HepG2 (cell line): Measurements from ENCODE around the gene ARHGAP21. TPM values are rescaled to one million over a fixed set of nuclear protein-coding genes. Genes with fewer than 3 reads are reported as not detected.

Experiments
- BCL3 ChIP-seq: sonication (generic); formaldehyde crosslinking; IDR thresholded peaks from 2 replicates; pipeline ENCODE4 v1.5.1; 2020; ENCODE audit warnings: mild to moderate bottlenecking, missing genetic modification reagents, moderate library complexity
- DBP ChIP-seq: sonication (generic); formaldehyde crosslinking; IDR thresholded peaks from 2 replicates; pipeline ENCODE4 v1.4.0; 2020; ENCODE audit warnings: missing genetic modification reagents; ENCODE audit errors: not compliant biosample characterization
- ELK4 ChIP-seq: sonication (generic); formaldehyde crosslinking; IDR thresholded peaks from 2 replicates; pipeline ENCODE4 v1.9.0; 2021; ENCODE audit warnings: missing genetic modification reagents, borderline replicate concordance
- FOXK1 ChIP-seq: sonication (generic); formaldehyde crosslinking; IDR thresholded peaks from 2 replicates; pipeline ENCODE4 v1.4.0; 2020; ENCODE audit warnings: low read depth, missing genetic modification reagents, borderline replicate concordance
- FOXK2 ChIP-seq: fragments of 450-650 bp; IDR thresholded peaks from 2 replicates; pipeline ENCODE4 v1.6.1; 2016
- FOXO4 ChIP-seq: sonication (generic); formaldehyde crosslinking; conservative IDR thresholded peaks from 2 replicates; pipeline ENCODE4 v1.8.1; 2023; ENCODE audit warnings: missing genetic modification reagents
- HDAC2 ChIP-seq: sonication (generic); formaldehyde crosslinking; IDR thresholded peaks from 2 replicates; pipeline ENCODE4 v1.4.0; 2020; ENCODE audit warnings: missing genetic modification reagents
- HOXA3 ChIP-seq: sonication (generic); formaldehyde crosslinking; IDR thresholded peaks from 2 replicates; pipeline ENCODE4 v1.5.0; 2020; ENCODE audit warnings: missing genetic modification reagents
- KMT2A ChIP-seq: sonication (generic); formaldehyde crosslinking; IDR thresholded peaks from 2 replicates; pipeline ENCODE4 v1.4.0; 2020; ENCODE audit warnings: missing genetic modification reagents
- PRDM10 ChIP-seq: sonication (generic); formaldehyde crosslinking; IDR thresholded peaks from 2 replicates; pipeline ENCODE4 v1.4.0; 2020; ENCODE audit warnings: low read depth, missing genetic modification reagents
- SRSF1 ChIP-seq: fragments of 200-400 bp; formaldehyde crosslinking; optimal IDR thresholded peaks from 2 replicates; pipeline ENCODE3; 2017; ENCODE audit warnings: mild to moderate bottlenecking, low read depth, low read length, moderate library complexity
- TP53 ChIP-seq: sonication (generic); formaldehyde crosslinking; conservative IDR thresholded peaks from 2 replicates; pipeline ENCODE4 v1.4.0; 2020; ENCODE audit warnings: missing genetic modification reagents
- YY1 ChIP-seq: IDR thresholded peaks from 2 replicates; pipeline ENCODE4 v1.6.1; 2011; ENCODE audit warnings: low read length, low read depth, moderate library complexity, mild to moderate bottlenecking; ENCODE audit not compliant: insufficient read depth, insufficient replicate concordance
- ZBTB2 ChIP-seq: sonication (generic); formaldehyde crosslinking; IDR thresholded peaks from 2 replicates; pipeline ENCODE4 v1.8.0; 2022; ENCODE audit warnings: low read depth, missing genetic modification reagents
- ZFP90 ChIP-seq: sonication (generic); formaldehyde crosslinking; IDR thresholded peaks from 2 replicates; pipeline ENCODE4 v1.8.0; 2022; ENCODE audit warnings: missing genetic modification reagents, mild to moderate bottlenecking, inconsistent platforms, borderline replicate concordance
- ZIK1 ChIP-seq: sonication (generic); formaldehyde crosslinking; IDR thresholded peaks from 2 replicates; pipeline ENCODE4 v1.5.0; 2020; ENCODE audit warnings: mild to moderate bottlenecking, low read depth, missing genetic modification reagents, borderline replicate concordance
- ZNF326 ChIP-seq: sonication (generic); formaldehyde crosslinking; IDR thresholded peaks from 2 replicates; pipeline ENCODE4 v1.4.0; 2020; ENCODE audit warnings: missing genetic modification reagents, borderline replicate concordance
- ZNF552 ChIP-seq: sonication (generic); formaldehyde crosslinking; IDR thresholded peaks from 2 replicates; pipeline ENCODE4 v1.9.0; 2022; ENCODE audit warnings: missing genetic modification reagents, mild to moderate bottlenecking, borderline replicate concordance
- ZNF773 ChIP-seq: sonication (generic); formaldehyde crosslinking; IDR thresholded peaks from 2 replicates; pipeline ENCODE4 v1.4.0; 2020; ENCODE audit warnings: missing genetic modification reagents, borderline replicate concordance
- ZNF777 ChIP-seq: sonication (generic); formaldehyde crosslinking; IDR thresholded peaks from 2 replicates; pipeline ENCODE4 v1.4.0; 2020; ENCODE audit warnings: missing genetic modification reagents
- polyA plus RNA-seq, 8 experiments: library from polyadenylated mRNA; depleted of rRNA in 3 of 8; stranded (reverse) in 7 of 8; unstranded in 1 of 8; fragments of >200 nt; fragmentation: Illumina TruSeq in 4 of 8; extraction: Trizol in 4 of 8; gene quantifications; 2 replicates each; pipeline versions ENCODE4 v1.2.1 to v1.2.3, GENCODE V29; 2011 to 2016; ENCODE audit warnings: low read depth in 4 of 8, missing spikeins in 1 of 8, mixed read lengths in 1 of 8; ENCODE audit not compliant: insufficient read depth in 1 of 8
- total RNA-seq, 5 experiments: library from RNA; depleted of rRNA; stranded (reverse); fragments of >200 nt; fragmentation: Illumina TruSeq; extraction: Trizol; gene quantifications; 2 replicates each; pipeline ENCODE4 v1.2.3, GENCODE V29; 2016; ENCODE audit warnings: low read depth in 1 of 5

ARHGAP21 gene
- total and polyA plus RNA-seq, 2 of the 13 experiments (the other 11 are each of a cell fraction or from before 2014, with no cell fraction given), result 23.9 to 26.6 TPM

GRCh38 chr10:24541239-24541753 is 182.4 kb downstream of the ARHGAP21 start (continued):
- TF ChIP-seq ELK4 (CRISPR knock-in tag), result no peak
- TF ChIP-seq YY1, result no peak
- no peak for TF ChIP-seq ZNF326 (CRISPR knock-in tag)
- TF ChIP-seq BCL3 (CRISPR knock-in tag), result no peak
- no peak for TF ChIP-seq KMT2A (CRISPR knock-in tag)
- TF ChIP-seq HOXA3 (CRISPR knock-in tag), result peak; percentile 75
- peak; percentile 43; the same call in 1 of the 2 replicates for TF ChIP-seq FOXK2
- TF ChIP-seq FOXO4 (CRISPR knock-in tag), result no peak
- TF ChIP-seq ZNF773 (CRISPR knock-in tag), result no peak
- no peak for TF ChIP-seq TP53 (CRISPR knock-in tag)
- TF ChIP-seq ZBTB2 (CRISPR knock-in tag), result no peak
- no peak for TF ChIP-seq ZFP90
- TF ChIP-seq PRDM10 (CRISPR knock-in tag), result 0 out of 2 replicates have a peak, but pooled peaks have one; percentile 21
- no peak for TF ChIP-seq ZIK1 (CRISPR knock-in tag)
- TF ChIP-seq ZNF552, result no peak
- peak; percentile 88 for TF ChIP-seq HDAC2 (CRISPR knock-in tag)
- no peak for TF ChIP-seq SRSF1
- no peak for TF ChIP-seq DBP (CRISPR knock-in tag)
- peak; percentile 73; the same call in 1 of the 2 replicates for TF ChIP-seq FOXK1 (CRISPR knock-in tag)
- TF ChIP-seq ZNF777 (CRISPR knock-in tag), result no peak
